Measurements from ENCODE around the gene DEDD2. TPM values are rescaled to one million over a fixed set of nuclear protein-coding genes. Genes with fewer than 3 reads are reported as not detected.

The DEDD2 gene
- total and polyA plus RNA-seq, 10 of the 15 experiments (the other 5 are each of a cell fraction or from before 2014, with no cell fraction given), result 2.5 to 24.7 (median 17.6) TPM

GRCh38 chr19:42252365-42253244 is 35.1 kb upstream of the DEDD2 start (continued):
- TF ChIP-seq, protein P1, sequence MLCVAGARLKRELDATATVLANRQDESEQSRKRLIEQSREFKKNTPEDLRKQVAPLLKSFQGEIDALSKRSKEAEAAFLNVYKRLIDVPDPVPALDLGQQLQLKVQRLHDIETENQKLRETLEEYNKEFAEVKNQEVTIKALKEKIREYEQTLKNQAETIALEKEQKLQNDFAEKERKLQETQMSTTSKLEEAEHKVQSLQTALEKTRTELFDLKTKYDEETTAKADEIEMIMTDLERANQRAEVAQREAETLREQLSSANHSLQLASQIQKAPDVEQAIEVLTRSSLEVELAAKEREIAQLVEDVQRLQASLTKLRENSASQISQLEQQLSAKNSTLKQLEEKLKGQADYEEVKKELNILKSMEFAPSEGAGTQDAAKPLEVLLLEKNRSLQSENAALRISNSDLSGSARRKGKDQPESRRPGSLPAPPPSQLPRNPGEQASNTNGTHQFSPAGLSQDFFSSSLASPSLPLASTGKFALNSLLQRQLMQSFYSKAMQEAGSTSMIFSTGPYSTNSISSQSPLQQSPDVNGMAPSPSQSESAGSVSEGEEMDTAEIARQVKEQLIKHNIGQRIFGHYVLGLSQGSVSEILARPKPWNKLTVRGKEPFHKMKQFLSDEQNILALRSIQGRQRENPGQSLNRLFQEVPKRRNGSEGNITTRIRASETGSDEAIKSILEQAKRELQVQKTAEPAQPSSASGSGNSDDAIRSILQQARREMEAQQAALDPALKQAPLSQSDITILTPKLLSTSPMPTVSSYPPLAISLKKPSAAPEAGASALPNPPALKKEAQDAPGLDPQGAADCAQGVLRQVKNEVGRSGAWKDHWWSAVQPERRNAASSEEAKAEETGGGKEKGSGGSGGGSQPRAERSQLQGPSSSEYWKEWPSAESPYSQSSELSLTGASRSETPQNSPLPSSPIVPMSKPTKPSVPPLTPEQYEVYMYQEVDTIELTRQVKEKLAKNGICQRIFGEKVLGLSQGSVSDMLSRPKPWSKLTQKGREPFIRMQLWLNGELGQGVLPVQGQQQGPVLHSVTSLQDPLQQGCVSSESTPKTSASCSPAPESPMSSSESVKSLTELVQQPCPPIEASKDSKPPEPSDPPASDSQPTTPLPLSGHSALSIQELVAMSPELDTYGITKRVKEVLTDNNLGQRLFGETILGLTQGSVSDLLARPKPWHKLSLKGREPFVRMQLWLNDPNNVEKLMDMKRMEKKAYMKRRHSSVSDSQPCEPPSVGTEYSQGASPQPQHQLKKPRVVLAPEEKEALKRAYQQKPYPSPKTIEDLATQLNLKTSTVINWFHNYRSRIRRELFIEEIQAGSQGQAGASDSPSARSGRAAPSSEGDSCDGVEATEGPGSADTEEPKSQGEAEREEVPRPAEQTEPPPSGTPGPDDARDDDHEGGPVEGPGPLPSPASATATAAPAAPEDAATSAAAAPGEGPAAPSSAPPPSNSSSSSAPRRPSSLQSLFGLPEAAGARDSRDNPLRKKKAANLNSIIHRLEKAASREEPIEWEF (IDR thresholded peaks at IDR 0.05; ENCODE audit: insufficient replicate concordance, low read depth, low read length), result no peak
- TF ChIP-seq ZNF24 (IDR thresholded peaks at IDR 0.05) (no peak), ZBED1 (IDR thresholded peaks at IDR 0.05; ENCODE audit: borderline replicate concordance) (no peak), ATF7 (IDR thresholded peaks at IDR 0.05; ENCODE audit: low read depth) (peak; percentile 72; the same call in 1 of the 2 replicates), ZZZ3 (IDR thresholded peaks at IDR 0.05; ENCODE audit: control insufficient read depth, insufficient read length, low read depth) (no peak), NBN (IDR thresholded peaks at IDR 0.05) (no peak; the same call in 1 of the 2 replicates), CREB1 (IDR thresholded peaks at IDR 0.05; ENCODE audit: low read depth) (0 out of 2 replicates have a peak, but pooled peaks have one; percentile 3), PAX5 (IDR thresholded peaks at IDR 0.05; ENCODE audit: borderline replicate concordance, low read depth, low read length) (no peak), KAT2A (conservative IDR thresholded peaks at IDR 0.05; ENCODE audit: control insufficient read depth, low read depth, low read length) (no peak), RELA (IDR thresholded peaks at IDR 0.05; ENCODE audit: borderline replicate concordance, partially characterized antibody) (no peak), ATF3 (IDR thresholded peaks at IDR 0.05; ENCODE audit: borderline replicate concordance, extremely low read depth, low read depth, low read length) (no peak), MTA3 (IDR thresholded peaks at IDR 0.05; ENCODE audit: borderline replicate concordance, low read length) (no peak), SP1 (IDR thresholded peaks at IDR 0.05; ENCODE audit: low read depth, low read length) (no peak), ZNF622 (IDR thresholded peaks at IDR 0.05) (no peak), ASH2L (IDR thresholded peaks at IDR 0.05; ENCODE audit: borderline replicate concordance, low read depth) (no peak), EGR1 (IDR thresholded peaks at IDR 0.05; ENCODE audit: borderline replicate concordance in 1 of 2, low read depth in 2 of 2, low read length in 2 of 2) (no peak)
- TF ChIP-seq, protein P2, sequence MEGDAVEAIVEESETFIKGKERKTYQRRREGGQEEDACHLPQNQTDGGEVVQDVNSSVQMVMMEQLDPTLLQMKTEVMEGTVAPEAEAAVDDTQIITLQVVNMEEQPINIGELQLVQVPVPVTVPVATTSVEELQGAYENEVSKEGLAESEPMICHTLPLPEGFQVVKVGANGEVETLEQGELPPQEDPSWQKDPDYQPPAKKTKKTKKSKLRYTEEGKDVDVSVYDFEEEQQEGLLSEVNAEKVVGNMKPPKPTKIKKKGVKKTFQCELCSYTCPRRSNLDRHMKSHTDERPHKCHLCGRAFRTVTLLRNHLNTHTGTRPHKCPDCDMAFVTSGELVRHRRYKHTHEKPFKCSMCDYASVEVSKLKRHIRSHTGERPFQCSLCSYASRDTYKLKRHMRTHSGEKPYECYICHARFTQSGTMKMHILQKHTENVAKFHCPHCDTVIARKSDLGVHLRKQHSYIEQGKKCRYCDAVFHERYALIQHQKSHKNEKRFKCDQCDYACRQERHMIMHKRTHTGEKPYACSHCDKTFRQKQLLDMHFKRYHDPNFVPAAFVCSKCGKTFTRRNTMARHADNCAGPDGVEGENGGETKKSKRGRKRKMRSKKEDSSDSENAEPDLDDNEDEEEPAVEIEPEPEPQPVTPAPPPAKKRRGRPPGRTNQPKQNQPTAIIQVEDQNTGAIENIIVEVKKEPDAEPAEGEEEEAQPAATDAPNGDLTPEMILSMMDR (IDR thresholded peaks at IDR 0.05 in 2 of 3, conservative IDR thresholded peaks at IDR 0.05 in 1 of 3; ENCODE audit: control insufficient read depth in 2 of 3, extremely low read depth in 1 of 3, insufficient read depth in 1 of 3, low read depth in 3 of 3, low read length in 3 of 3), result no peak
- TF ChIP-seq, protein P3, sequence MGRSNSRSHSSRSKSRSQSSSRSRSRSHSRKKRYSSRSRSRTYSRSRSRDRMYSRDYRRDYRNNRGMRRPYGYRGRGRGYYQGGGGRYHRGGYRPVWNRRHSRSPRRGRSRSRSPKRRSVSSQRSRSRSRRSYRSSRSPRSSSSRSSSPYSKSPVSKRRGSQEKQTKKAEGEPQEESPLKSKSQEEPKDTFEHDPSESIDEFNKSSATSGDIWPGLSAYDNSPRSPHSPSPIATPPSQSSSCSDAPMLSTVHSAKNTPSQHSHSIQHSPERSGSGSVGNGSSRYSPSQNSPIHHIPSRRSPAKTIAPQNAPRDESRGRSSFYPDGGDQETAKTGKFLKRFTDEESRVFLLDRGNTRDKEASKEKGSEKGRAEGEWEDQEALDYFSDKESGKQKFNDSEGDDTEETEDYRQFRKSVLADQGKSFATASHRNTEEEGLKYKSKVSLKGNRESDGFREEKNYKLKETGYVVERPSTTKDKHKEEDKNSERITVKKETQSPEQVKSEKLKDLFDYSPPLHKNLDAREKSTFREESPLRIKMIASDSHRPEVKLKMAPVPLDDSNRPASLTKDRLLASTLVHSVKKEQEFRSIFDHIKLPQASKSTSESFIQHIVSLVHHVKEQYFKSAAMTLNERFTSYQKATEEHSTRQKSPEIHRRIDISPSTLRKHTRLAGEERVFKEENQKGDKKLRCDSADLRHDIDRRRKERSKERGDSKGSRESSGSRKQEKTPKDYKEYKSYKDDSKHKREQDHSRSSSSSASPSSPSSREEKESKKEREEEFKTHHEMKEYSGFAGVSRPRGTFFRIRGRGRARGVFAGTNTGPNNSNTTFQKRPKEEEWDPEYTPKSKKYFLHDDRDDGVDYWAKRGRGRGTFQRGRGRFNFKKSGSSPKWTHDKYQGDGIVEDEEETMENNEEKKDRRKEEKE (IDR thresholded peaks at IDR 0.05), result no peak

Measured in GM12878 (cell line).